WTC11 (cell line): ENCODE data around the gene RAB11FIP5. TPM values are rescaled to one million over a fixed set of nuclear protein-coding genes. Genes with fewer than 3 reads are reported as not detected.

ENCODE experiments used
- ATAC-seq: fragments of 200-7000 bp; cut with Tn5 transposase; 2 replicates; pipeline ENCODE4 v1.10.0; 2021; ENCODE audit warnings: mild to moderate bottlenecking, moderate library complexity
- Bru-seq: library from RNA; stranded (reverse); fragments of 400-500 nt; gene quantifications from one replicate; lab custom pipeline; 2021; lab: Mats Ljungman, UMichigan
- CTCF ChIA-PET: fragments of 300-600 bp; sonication (Branson Sonifier 250); formaldehyde crosslinking; loops from one replicate; lab custom pipeline; 2021; ENCODE audit warnings: antibody characterized with exemption; lab: Charles Lee
- POLR2A ChIA-PET: fragments of 350-600 bp; sonication (Branson Sonifier 250); formaldehyde crosslinking; loops from one replicate; lab custom pipeline; 2021; ENCODE audit warnings: antibody characterized with exemption; lab: Charles Lee
- DNase-seq: peaks from one replicate; pipeline ENCODE4 v3.0.0; 2021; ENCODE audit warnings: low spot score
- H3K27ac Mint-ChIP-seq: 2 replicates; pipeline ENCODE4 v1.8.0; 2021; ENCODE audit warnings: mixed read lengths
- H3K27me3 Mint-ChIP-seq: 2 replicates; pipeline ENCODE4 v1.8.0; 2021; ENCODE audit warnings: low read depth, mild to moderate bottlenecking, moderate library complexity, mixed read lengths
- H3K36me3 Mint-ChIP-seq: 2 replicates; pipeline ENCODE4 v1.8.0; 2021; ENCODE audit warnings: mixed read lengths
- H3K4me1 Mint-ChIP-seq: 2 replicates; pipeline ENCODE4 v1.8.0; 2022; ENCODE audit warnings: mixed read lengths
- H3K4me3 Mint-ChIP-seq: 2 replicates; pipeline ENCODE4 v1.8.0; 2021; ENCODE audit warnings: mild to moderate bottlenecking, moderate library complexity, mixed read lengths
- H3K9me3 Mint-ChIP-seq: 2 replicates; pipeline ENCODE4 v1.8.0; 2021; ENCODE audit warnings: mixed read lengths
- CREM ChIP-seq: sonication (generic); formaldehyde crosslinking; IDR thresholded peaks from 2 replicates; pipeline ENCODE4 v1.8.1; 2022; ENCODE audit warnings: mild to moderate bottlenecking, missing genetic modification reagents, moderate library complexity
- E2F5 ChIP-seq: sonication (generic); formaldehyde crosslinking; IDR thresholded peaks from 2 replicates; pipeline ENCODE4 v1.8.1; 2022; ENCODE audit warnings: mild to moderate bottlenecking, moderate library complexity, missing genetic modification reagents
- ELF4 ChIP-seq: sonication (generic); formaldehyde crosslinking; IDR thresholded peaks from 2 replicates; pipeline ENCODE4 v1.8.1; 2022; ENCODE audit warnings: low read depth, mild to moderate bottlenecking, moderate library complexity, missing genetic modification reagents
- ETV6 ChIP-seq: sonication (generic); formaldehyde crosslinking; IDR thresholded peaks from 2 replicates; pipeline ENCODE4 v1.8.1; 2022; ENCODE audit warnings: mild to moderate bottlenecking, missing genetic modification reagents
- FOXK1 ChIP-seq: sonication (generic); formaldehyde crosslinking; IDR thresholded peaks from 2 replicates; pipeline ENCODE4 v1.8.0; 2022; ENCODE audit warnings: mild to moderate bottlenecking, moderate library complexity, missing genetic modification reagents
- FOXP1 ChIP-seq: sonication (generic); formaldehyde crosslinking; IDR thresholded peaks from 2 replicates; pipeline ENCODE4 v1.8.0; 2022; ENCODE audit warnings: missing genetic modification reagents, mild to moderate bottlenecking, moderate library complexity, borderline replicate concordance
- GABPB1 ChIP-seq: sonication (generic); formaldehyde crosslinking; IDR thresholded peaks from 2 replicates; pipeline ENCODE4 v1.8.1; 2023; ENCODE audit warnings: mild to moderate bottlenecking, missing genetic modification reagents
- MYBL2 ChIP-seq: sonication (generic); formaldehyde crosslinking; IDR thresholded peaks from 2 replicates; pipeline ENCODE4 v1.8.1; 2023; ENCODE audit warnings: mild to moderate bottlenecking, moderate library complexity, missing genetic modification reagents
- PRRX2 ChIP-seq: fragments of 250-450 bp; sonication (Bioruptor Pico); IDR thresholded peaks from 2 replicates; pipeline ENCODE4 v1.8.0; 2021; ENCODE audit warnings: mild to moderate bottlenecking
- SP1 ChIP-seq: sonication (generic); formaldehyde crosslinking; conservative IDR thresholded peaks from 2 replicates; pipeline ENCODE4 v1.8.1; 2022; ENCODE audit warnings: missing genetic modification reagents
- ZNF263 ChIP-seq: sonication (generic); formaldehyde crosslinking; IDR thresholded peaks from 2 replicates; pipeline ENCODE4 v1.8.1; 2022; ENCODE audit warnings: low read depth, mild to moderate bottlenecking, moderate library complexity, missing genetic modification reagents
- long read RNA-seq, 3 experiments: library from RNA in 1 of 3; library from capped mRNA in 1 of 3; library from polyadenylated mRNA in 1 of 3; unstranded in 2 of 3; stranded (forward) in 1 of 3; transcript quantifications; one replicate each; pipeline ENCODE4 v2.0.0, GENCODE V29; 2021
- total RNA-seq: library from RNA; stranded (reverse); gene quantifications from 3 replicates; pipeline ENCODE4 v1.2.3, GENCODE V29; 2021
- TF ChIP-seq, protein P1 (sequence below): sonication (generic); formaldehyde crosslinking; IDR thresholded peaks from 2 replicates; pipeline ENCODE4 v1.8.1; 2023; ENCODE audit warnings: mild to moderate bottlenecking, missing genetic modification reagents, moderate library complexity
- TF ChIP-seq, protein P2 (sequence below): sonication (generic); formaldehyde crosslinking; IDR thresholded peaks from 2 replicates; pipeline ENCODE4 v1.8.0; 2022; ENCODE audit warnings: mild to moderate bottlenecking, missing genetic modification reagents
- TF ChIP-seq, protein P3 (sequence below): sonication (generic); formaldehyde crosslinking; IDR thresholded peaks from 2 replicates; pipeline ENCODE4 v1.8.0; 2022; ENCODE audit warnings: mild to moderate bottlenecking, missing genetic modification reagents
- TF ChIP-seq, protein P4 (sequence below): sonication (generic); formaldehyde crosslinking; IDR thresholded peaks from 2 replicates; pipeline ENCODE4 v1.8.1; 2023; ENCODE audit warnings: mild to moderate bottlenecking, moderate library complexity, missing genetic modification reagents

The RAB11FIP5 gene, protein sequence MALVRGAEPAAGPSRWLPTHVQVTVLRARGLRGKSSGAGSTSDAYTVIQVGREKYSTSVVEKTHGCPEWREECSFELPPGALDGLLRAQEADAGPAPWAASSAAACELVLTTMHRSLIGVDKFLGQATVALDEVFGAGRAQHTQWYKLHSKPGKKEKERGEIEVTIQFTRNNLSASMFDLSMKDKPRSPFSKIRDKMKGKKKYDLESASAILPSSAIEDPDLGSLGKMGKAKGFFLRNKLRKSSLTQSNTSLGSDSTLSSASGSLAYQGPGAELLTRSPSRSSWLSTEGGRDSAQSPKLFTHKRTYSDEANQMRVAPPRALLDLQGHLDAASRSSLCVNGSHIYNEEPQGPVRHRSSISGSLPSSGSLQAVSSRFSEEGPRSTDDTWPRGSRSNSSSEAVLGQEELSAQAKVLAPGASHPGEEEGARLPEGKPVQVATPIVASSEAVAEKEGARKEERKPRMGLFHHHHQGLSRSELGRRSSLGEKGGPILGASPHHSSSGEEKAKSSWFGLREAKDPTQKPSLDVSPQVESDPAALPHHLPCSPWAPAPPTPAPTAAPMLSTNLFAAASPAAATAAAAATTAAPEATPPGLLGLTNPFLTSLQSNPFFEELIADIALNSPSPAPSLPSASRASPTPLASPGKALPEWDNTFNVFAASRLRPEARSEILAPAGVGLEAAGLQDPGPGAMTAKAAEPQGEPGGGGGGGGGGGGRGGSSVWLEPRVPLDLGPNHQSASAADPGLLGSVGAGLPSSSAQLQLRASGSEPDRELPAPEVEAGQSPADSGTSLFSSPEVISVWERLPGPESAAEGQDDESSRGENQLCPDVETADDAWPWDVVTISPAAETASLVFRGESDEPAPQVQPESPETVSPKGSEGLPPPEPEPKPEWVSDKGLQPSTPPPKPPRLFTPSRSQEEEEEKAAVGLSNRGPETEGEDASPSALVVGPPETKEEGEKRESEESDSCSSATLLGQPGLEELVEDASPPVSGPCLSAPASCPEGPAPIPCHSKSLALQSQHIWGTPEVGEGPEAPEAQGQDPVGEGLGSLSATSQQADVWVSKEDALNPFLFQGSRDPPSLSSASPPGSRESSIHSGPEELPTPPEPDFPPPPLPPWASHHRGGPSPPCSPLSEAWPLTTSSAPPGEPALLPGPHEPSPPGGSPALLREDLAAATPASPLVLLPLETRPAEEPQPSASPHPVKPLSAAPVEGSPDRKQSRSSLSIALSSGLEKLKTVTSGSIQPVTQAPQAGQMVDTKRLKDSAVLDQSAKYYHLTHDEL (N-terminal part only)
- 14.0 to 16.0 TPM (median 14.3 TPM) in 3 replicates for total RNA-seq
- Bru-seq, nascent RNA: percentile 56 among the genes with signal in this experiment
- long read RNA-seq, experiment 1, full-length matches to known transcripts: 16 of 39 reads
- long read RNA-seq, experiment 1, partial matches to known transcripts: 6 of 39 reads
- long read RNA-seq, experiment 1, other reads (novel, unspliced or antisense): 17 of 39 reads
- long read RNA-seq, experiment 2, full-length matches to known transcripts: 1 of 18 reads
- long read RNA-seq, experiment 2, partial matches to known transcripts: 7 of 18 reads
- long read RNA-seq, experiment 2, other reads (novel, unspliced or antisense): 10 of 18 reads
- long read RNA-seq, experiment 3: 0 reads

- H3K27ac Mint-ChIP-seq: no peak within 1 kb of the TSS
- peaks cover 5% of the 10 kb centered on the region for H3K9me3 Mint-ChIP-seq
- ATAC-seq (peak; percentile 87), DNase-seq (peak; percentile 86)
- H3K36me3 Mint-ChIP-seq: peaks cover 3% of the 10 kb centered on the region
- POLR2A ChIA-PET: interaction anchor here (0.8 to 1.0 kb wide), 2 partner anchors 28 to 32 kb away, joined by 3 read pairs; no protein-coding TSS in a partner anchor
- TF ChIP-seq GABPB1 (CRISPR knock-in tag) (peak; percentile 24; the same call in 1 of the 2 replicates), FOXK1 (CRISPR knock-in tag) (0 out of 2 replicates have a peak, but pooled peaks have one; percentile 31), SP1 (CRISPR knock-in tag) (peak; percentile 80), CREM (peak; percentile 41; the same call in 1 of the 2 replicates), E2F5 (peak; percentile 58; the same call in 1 of the 2 replicates), PRRX2 (CRISPR knock-in tag) (no peak), ELF4 (no peak), ZNF263 (CRISPR knock-in tag) (0 out of 2 replicates have a peak, but pooled peaks have one; percentile 27), MYBL2 (CRISPR knock-in tag) (no peak), FOXP1 (CRISPR knock-in tag) (peak; percentile 85; the same call in 1 of the 2 replicates), ETV6 (0 out of 2 replicates have a peak, but pooled peaks have one; percentile 24)
- TF ChIP-seq, protein P1, sequence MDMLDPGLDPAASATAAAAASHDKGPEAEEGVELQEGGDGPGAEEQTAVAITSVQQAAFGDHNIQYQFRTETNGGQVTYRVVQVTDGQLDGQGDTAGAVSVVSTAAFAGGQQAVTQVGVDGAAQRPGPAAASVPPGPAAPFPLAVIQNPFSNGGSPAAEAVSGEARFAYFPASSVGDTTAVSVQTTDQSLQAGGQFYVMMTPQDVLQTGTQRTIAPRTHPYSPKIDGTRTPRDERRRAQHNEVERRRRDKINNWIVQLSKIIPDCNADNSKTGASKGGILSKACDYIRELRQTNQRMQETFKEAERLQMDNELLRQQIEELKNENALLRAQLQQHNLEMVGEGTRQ (CRISPR knock-in tag): peak; percentile 79
- TF ChIP-seq, protein P2, sequence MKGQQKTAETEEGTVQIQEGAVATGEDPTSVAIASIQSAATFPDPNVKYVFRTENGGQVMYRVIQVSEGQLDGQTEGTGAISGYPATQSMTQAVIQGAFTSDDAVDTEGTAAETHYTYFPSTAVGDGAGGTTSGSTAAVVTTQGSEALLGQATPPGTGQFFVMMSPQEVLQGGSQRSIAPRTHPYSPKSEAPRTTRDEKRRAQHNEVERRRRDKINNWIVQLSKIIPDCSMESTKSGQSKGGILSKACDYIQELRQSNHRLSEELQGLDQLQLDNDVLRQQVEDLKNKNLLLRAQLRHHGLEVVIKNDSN (CRISPR knock-in tag): peak; percentile 77
- TF ChIP-seq, protein P3, sequence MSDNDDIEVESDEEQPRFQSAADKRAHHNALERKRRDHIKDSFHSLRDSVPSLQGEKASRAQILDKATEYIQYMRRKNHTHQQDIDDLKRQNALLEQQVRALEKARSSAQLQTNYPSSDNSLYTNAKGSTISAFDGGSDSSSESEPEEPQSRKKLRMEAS (CRISPR knock-in tag): peak; percentile 64; the same call in 1 of the 2 replicates
- TF ChIP-seq, protein P4, sequence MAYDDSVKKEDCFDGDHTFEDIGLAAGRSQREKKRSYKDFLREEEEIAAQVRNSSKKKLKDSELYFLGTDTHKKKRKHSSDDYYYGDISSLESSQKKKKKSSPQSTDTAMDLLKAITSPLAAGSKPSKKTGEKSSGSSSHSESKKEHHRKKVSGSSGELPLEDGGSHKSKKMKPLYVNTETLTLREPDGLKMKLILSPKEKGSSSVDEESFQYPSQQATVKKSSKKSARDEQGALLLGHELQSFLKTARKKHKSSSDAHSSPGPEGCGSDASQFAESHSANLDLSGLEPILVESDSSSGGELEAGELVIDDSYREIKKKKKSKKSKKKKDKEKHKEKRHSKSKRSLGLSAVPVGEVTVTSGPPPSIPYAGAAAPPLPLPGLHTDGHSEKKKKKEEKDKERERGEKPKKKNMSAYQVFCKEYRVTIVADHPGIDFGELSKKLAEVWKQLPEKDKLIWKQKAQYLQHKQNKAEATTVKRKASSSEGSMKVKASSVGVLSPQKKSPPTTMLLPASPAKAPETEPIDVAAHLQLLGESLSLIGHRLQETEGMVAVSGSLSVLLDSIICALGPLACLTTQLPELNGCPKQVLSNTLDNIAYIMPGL (CRISPR knock-in tag): peak; percentile 65; the same call in 1 of the 2 replicates
- peaks cover 26% of the 10 kb centered on the region for H3K27me3 Mint-ChIP-seq
- CTCF ChIA-PET: interaction anchor here (1.1 to 4.6 kb wide), 6 partner anchors 27 to 139 kb away, joined by 3 to 48 read pairs (median 21); no protein-coding TSS in a partner anchor
- peak within 1 kb of the TSS; percentile 83 for H3K4me3 Mint-ChIP-seq
- peaks cover 23% of the 10 kb centered on the region for H3K4me1 Mint-ChIP-seq
Measured at GRCh38 chr2:73112913-73113854, at the start of gene RAB11FIP5. Gene RAB11FIP5 (minus strand): TSS chr2:73112948. CDS start chr2:73112777, 171 bp downstream.
